ENCODE data around the gene CCR6. TPM values are rescaled to one million over a fixed set of nuclear protein-coding genes. Genes with fewer than 3 reads are reported as not detected.

CCR6 gene
- total RNA-seq, 2 experiments from 2014 or later = 0.10 to 0.35 TPM

- BruUV-seq (replicated peaks) = no TSS peak
- Histone ChIP-seq H3K4me2 (ENCODE audit: low read length) (peak overlapping the region; percentile 66), H2AFZ (ENCODE audit: low read length) (no peak overlapping the region), H3K9me2 (ENCODE audit: insufficient read depth, low read length) (no peaks in the 10 kb centered on the region), H3K79me2 (ENCODE audit: insufficient read depth, low read depth, low read length) (no peaks in the 10 kb centered on the region), H4K20me1 (ENCODE audit: insufficient read depth, low read length) (no peaks in the 10 kb centered on the region), H3K9me3 (ENCODE audit: low read length) (no peaks in the 10 kb centered on the region), H3K4me1 (ENCODE audit: insufficient read depth, low read length, poor library complexity, severe bottlenecking) (peaks cover 81% of the 10 kb centered on the region), H3K36me3 (ENCODE audit: insufficient read depth, low read length) (no peaks in the 10 kb centered on the region), H3K27ac (ENCODE audit: low read depth, low read length, poor library complexity, severe bottlenecking) (peak overlapping the region; percentile 72), H3K4me3 (ENCODE audit: low read depth, low read length, poor library complexity, severe bottlenecking) (peak overlapping the region; percentile 44)
- no peak for DNase-seq (ENCODE audit: low spot score)
- intact Hi-C loops (cut with micrococcal nuclease; ENCODE audit: unreplicated experiment) = loop anchor here (1.0 kb wide), 1 partner anchor 16 kb away; no protein-coding TSS in a partner anchor
- no peak for TF ChIP-seq CTCF (conservative IDR thresholded peaks at IDR 0.05; ENCODE audit: low read length)
- no peak for TF ChIP-seq EZH2phosphoT487 (IDR thresholded peaks at IDR 0.05; ENCODE audit: borderline replicate concordance, low read depth, low read length)
- CTCF ChIA-PET (ENCODE audit: unreplicated experiment) = interaction anchor here (1.7 kb wide), 1 partner anchor 18 kb away, joined by 9 read pairs; no protein-coding TSS in a partner anchor
- POLR2A ChIA-PET = interaction anchor here (1.0 to 10.2 kb wide), 6 partner anchors 13 to 140 kb away, joined by 3 to 96 read pairs (median 4); partner anchors contain the start of genes CCR6 and RNASET2
Observed at GRCh38 chr6:167095888-167096287, 27.0 kb upstream of the CCR6 start.

GRCh38 chr6:167096991-167097390 is 25.9 kb upstream of the CCR6 start:
- DNase-seq (ENCODE audit: low spot score) = no peak
- CTCF ChIA-PET (ENCODE audit: unreplicated experiment) = no interaction called here
- Histone ChIP-seq H3K27ac (ENCODE audit: low read depth, low read length, poor library complexity, severe bottlenecking) (no peak overlapping the region), H3K9me3 (ENCODE audit: low read length) (peaks cover 5% of the 10 kb centered on the region; the same call in 1 of the 2 replicates), H2AFZ (ENCODE audit: low read length) (no peak overlapping the region), H3K9me2 (ENCODE audit: insufficient read depth, low read length) (no peaks in the 10 kb centered on the region), H4K20me1 (ENCODE audit: insufficient read depth, low read length) (no peaks in the 10 kb centered on the region), H3K4me3 (ENCODE audit: low read depth, low read length, poor library complexity, severe bottlenecking) (no peak overlapping the region), H3K36me3 (ENCODE audit: insufficient read depth, low read length) (no peaks in the 10 kb centered on the region; the same call in 1 of the 2 replicates), H3K79me2 (ENCODE audit: insufficient read depth, low read depth, low read length) (no peaks in the 10 kb centered on the region), H3K4me1 (ENCODE audit: insufficient read depth, low read length, poor library complexity, severe bottlenecking) (peaks cover 77% of the 10 kb centered on the region), H3K4me2 (ENCODE audit: low read length) (no peak overlapping the region)
- no TSS peak for BruUV-seq (replicated peaks)
- TF ChIP-seq EZH2phosphoT487 (IDR thresholded peaks at IDR 0.05; ENCODE audit: borderline replicate concordance, low read depth, low read length) = no peak
- TF ChIP-seq CTCF (conservative IDR thresholded peaks at IDR 0.05; ENCODE audit: low read length) = no peak
- intact Hi-C loops (cut with micrococcal nuclease; ENCODE audit: unreplicated experiment) = no loop called here
- POLR2A ChIA-PET = interaction anchor here (0.6 to 2.3 kb wide), 4 partner anchors 9 to 49 kb away, joined by 3 to 8 read pairs (median 4); no protein-coding TSS in a partner anchor

GRCh38 chr6:167097770-167098169 is 25.1 kb upstream of the CCR6 start:
- POLR2A ChIA-PET = interaction anchor here (1.4 to 2.3 kb wide), 2 partner anchors 10 to 50 kb away, joined by 4 to 8 read pairs; no protein-coding TSS in a partner anchor
- Histone ChIP-seq H3K27ac (ENCODE audit: low read depth, low read length, poor library complexity, severe bottlenecking) (no peak overlapping the region), H3K9me3 (ENCODE audit: low read length) (peaks cover 11% of the 10 kb centered on the region; the same call in 1 of the 2 replicates), H2AFZ (ENCODE audit: low read length) (no peak overlapping the region), H3K79me2 (ENCODE audit: insufficient read depth, low read depth, low read length) (no peaks in the 10 kb centered on the region), H3K36me3 (ENCODE audit: insufficient read depth, low read length) (no peaks in the 10 kb centered on the region; the same call in 1 of the 2 replicates), H3K4me3 (ENCODE audit: low read depth, low read length, poor library complexity, severe bottlenecking) (no peak overlapping the region), H3K9me2 (ENCODE audit: insufficient read depth, low read length) (no peaks in the 10 kb centered on the region), H4K20me1 (ENCODE audit: insufficient read depth, low read length) (no peaks in the 10 kb centered on the region), H3K4me2 (ENCODE audit: low read length) (no peak overlapping the region; the same call in 1 of the 2 replicates), H3K4me1 (ENCODE audit: insufficient read depth, low read length, poor library complexity, severe bottlenecking) (peaks cover 77% of the 10 kb centered on the region)
- intact Hi-C loops (cut with micrococcal nuclease; ENCODE audit: unreplicated experiment) = no loop called here
- no TSS peak for BruUV-seq (replicated peaks)
- no peak for DNase-seq (ENCODE audit: low spot score)
- CTCF ChIA-PET (ENCODE audit: unreplicated experiment) = no interaction called here
- TF ChIP-seq EZH2phosphoT487 (IDR thresholded peaks at IDR 0.05; ENCODE audit: borderline replicate concordance, low read depth, low read length) (no peak), CTCF (conservative IDR thresholded peaks at IDR 0.05; ENCODE audit: low read length) (no peak)

All from OCI-LY7 (cell line).